Astrocyte of the cerebellum (primary cell): ENCODE measurements around the gene ATG9A.

Experiments
- DNase-seq: peaks from one replicate; pipeline ENCODE4 v3.0.0-alpha.2; 2011; ENCODE audit warnings: low read depth
- H3K4me3 ChIP-seq: 2 replicates; pipeline ENCODE4 v1.5.1; 2011; ENCODE audit warnings: mild to moderate bottlenecking, low read depth, low read length, moderate library complexity
- CTCF ChIP-seq: IDR thresholded peaks from 2 replicates; pipeline ENCODE4 v1.5.1; 2012; ENCODE audit warnings: low read length, low read depth, moderate library complexity, mild to moderate bottlenecking; ENCODE audit errors: missing control alignments
- in situ Hi-C: cut with HindIII; loops from 2 replicates; pipeline ENCODE4 v1.10.0; 2017; ENCODE audit warnings: low sequenced_read_pairs

The ATG9A gene

GRCh38 chr2:219252900-219253752, 23.7 kb upstream of the ATG9A start, which contains the start of gene TUBA4B:
Gene TUBA4B, plus strand, starts transcription at chr2:219253243. Its CDS starts 165 bp downstream, at chr2:219253408.
- in situ Hi-C loops = no loop called here
- DNase-seq = no peak
- no peak for TF ChIP-seq CTCF
- peak within 1 kb of the TSS; percentile 37 for H3K4me3 ChIP-seq

- no peak for DNase-seq
- peak overlapping the region; percentile 37 for H3K4me3 ChIP-seq
- TF ChIP-seq CTCF = no peak
Measured at GRCh38 chr2:219252570-219252899, 23.1 kb upstream of the ATG9A start.

GRCh38 chr2:219252084-219252483, 22.6 kb upstream of the ATG9A start:
- no peak for DNase-seq
- in situ Hi-C loops = no loop called here

More at GRCh38 chr2:219252570-219252899, 23.1 kb upstream of the ATG9A start:
- in situ Hi-C loops = no loop called here

GRCh38 chr2:219251656-219252055, 22.2 kb upstream of the ATG9A start:
- in situ Hi-C loops = no loop called here
- DNase-seq = no peak
- TF ChIP-seq CTCF = no peak
- no peak overlapping the region for H3K4me3 ChIP-seq

More at GRCh38 chr2:219252084-219252483, 22.6 kb upstream of the ATG9A start:
- H3K4me3 ChIP-seq = no peak overlapping the region
- no peak for TF ChIP-seq CTCF

GRCh38 chr2:219250049-219250781, 20.8 kb upstream of the ATG9A start:
- no peak for TF ChIP-seq CTCF
- no peak overlapping the region for H3K4me3 ChIP-seq
- DNase-seq = no peak
- in situ Hi-C loops = no loop called here

GRCh38 chr2:219249203-219249980, 20.0 kb upstream of the ATG9A start:
- no peak for TF ChIP-seq CTCF
- in situ Hi-C loops = loop anchor here (10.0 kb wide), 1 partner anchor 115 kb away; no protein-coding TSS in a partner anchor
- DNase-seq = peak; percentile 34
- no peak overlapping the region for H3K4me3 ChIP-seq
